Psoas muscle (tissue), 8 donors: ENCODE measurements around the gene EVI5L. TPM values are rescaled to one million over a fixed set of nuclear protein-coding genes. Genes with fewer than 3 reads are reported as not detected.

ENCODE experiments used
- ATAC-seq, 4 donors: fragments of 200-7000 bp; cut with Tn5 transposase; one replicate each; pipeline ENCODE4 v1.9.1; 2020; ENCODE audit warnings: moderate library complexity in 3 of 4, mild to moderate bottlenecking in 2 of 4
- DNase-seq, 2 donors: peaks; one replicate each; pipeline ENCODE4 v3.0.0-alpha.2; 2020
- H3K27ac ChIP-seq: fragments of 200-600 bp; one replicate; pipeline ENCODE4 v1.8.0; 2022
- H3K27me3 ChIP-seq, 3 donors: fragments of 200-600 bp in 1 of 3; one replicate each; pipeline versions ENCODE4 v1.6.1 to v1.8.0; 2013 to 2022; ENCODE audit warnings: low read length in 2 of 3, mild to moderate bottlenecking in 2 of 3, moderate library complexity in 1 of 3; ENCODE audit not compliant: insufficient read depth in 3 of 3
- H3K36me3 ChIP-seq, 2 donors: fragments of 200-600 bp in 1 of 2; one replicate each; pipeline versions ENCODE4 v1.6.1 to v1.8.0; 2013 to 2022; ENCODE audit warnings: low read depth in 1 of 2, mild to moderate bottlenecking in 1 of 2, moderate library complexity in 1 of 2; ENCODE audit not compliant: insufficient read depth in 1 of 2
- H3K4me1 ChIP-seq: fragments of 200-600 bp; one replicate; pipeline ENCODE4 v1.8.0; 2022
- H3K4me3 ChIP-seq: fragments of 200-600 bp; one replicate; pipeline ENCODE4 v1.8.0; 2022; ENCODE audit warnings: mild to moderate bottlenecking
- H3K9me3 ChIP-seq: fragments of 200-600 bp; one replicate; pipeline ENCODE4 v1.8.0; 2022
- CTCF ChIP-seq: fragments of 200-600 bp; IDR thresholded peaks from one replicate; pipeline ENCODE4 v1.8.0; 2022; ENCODE audit warnings: antibody characterized with exemption
- WGBS, 3 donors: extraction: QIAGEN DNeasy Blood & Tissue Kit; methylation state at CpG; one replicate each; pipeline versions ENCODE4 v1.1.6 to v1.1.7; 2013; 5-methylcytosine and 5-hydroxymethylcytosine counted together
- intact Hi-C, 2 donors: fragments of 100-400 bp; cut with DNase I; formaldehyde crosslinking; loops; one replicate each; pipeline versions ENCODE4 v1.11.0 to v1.14.2; 2022
- polyA plus RNA-seq, 3 donors: library from polyadenylated mRNA; stranded (reverse); fragments of 200-250 nt; gene quantifications; one replicate each; pipeline ENCODE4 v1.2.3, GENCODE V29; 2013
- total RNA-seq, 4 donors: library from RNA; stranded (reverse); fragmentation: NEBNext Ultra II Directional in 2 of 4; extraction: Animal tissue kit (Norgen Biotek cat#: 25700) in 2 of 4; gene quantifications; one replicate each; pipeline versions ENCODE4 v1.2.1 to v1.2.4, GENCODE V29; 2021 to 2023
- donor health status: healthy with polysubstance abuse.
- donor health status: DM: no; HTN: no; CAD: no; lungs with moderate emphysema.
- donor health status: Bipolar disorder and iron deficiency.
- donor health status: healthy.
- donor health status: DM: yes; HTN: yes; CAD: no.
- donor health status: DM: no; HTN: no; CAD: no.
- donor health status: DM: no; HTN: no; CAD: no.
- donor health status: DM: yes; HTN: yes; CAD: no.

EVI5L gene
- total and polyA plus RNA-seq, 7 donors: 5.8 to 25.9 (median 13.9) TPM

GRCh38 chr19:7866399-7867091 lies 36.5 kb downstream of the EVI5L start:
- DNase-seq: peak in 1 of 2 donors; percentile 35
- Histone ChIP-seq H3K4me3 (no peak overlapping the region), H3K27me3 (peaks cover 0 to 59% (median 11%) of the 10 kb centered on the region in 3 donors), H3K27ac (no peak overlapping the region), H3K4me1 (peaks cover 13% of the 10 kb centered on the region), H3K36me3 (no peaks in the 10 kb centered on the region), H3K9me3 (no peaks in the 10 kb centered on the region)
- no peak for TF ChIP-seq CTCF
- 51 to 59% (median 52%) methylated on average over 12 of the region's 12 CpGs for WGBS, 3 donors
- ATAC-seq: no peak
- intact Hi-C loops: no loop called here

GRCh38 chr19:7867092-7867844 lies 37.2 kb downstream of the EVI5L start:
- no peak for TF ChIP-seq CTCF
- peaks cover 0 to 54% (median 9%) of the 10 kb centered on the region in 3 donors for H3K27me3 ChIP-seq
- ATAC-seq: no peak
- peak in 1 of 2 donors; percentile 26 for DNase-seq
- H3K4me1 ChIP-seq: peaks cover 8% of the 10 kb centered on the region
- no peaks in the 10 kb centered on the region for H3K9me3 ChIP-seq
- WGBS, 3 donors: 82 to 85% (median 85%) methylated on average over 9 of the region's 9 CpGs
- intact Hi-C loops: no loop called here
- H3K36me3 ChIP-seq: no peaks in the 10 kb centered on the region
- no peak overlapping the region for H3K27ac ChIP-seq
- H3K4me3 ChIP-seq: no peak overlapping the region

GRCh38 chr19:7868326-7868670 lies 38.3 kb downstream of the EVI5L start:
- intact Hi-C loops: no loop called here
- peaks cover 0 to 59% (median 16%) of the 10 kb centered on the region in 3 donors for H3K27me3 ChIP-seq
- WGBS, 3 donors: 14 to 34% (median 18%) methylated on average over 21 of the region's 21 CpGs
- ATAC-seq: no peak
- H3K4me3 ChIP-seq: peak overlapping the region; percentile 54
- no peaks in the 10 kb centered on the region for H3K36me3 ChIP-seq
- DNase-seq: peak in 1 of 2 donors; percentile 49
- TF ChIP-seq CTCF: no peak
- H3K9me3 ChIP-seq: no peaks in the 10 kb centered on the region
- no peak overlapping the region for H3K27ac ChIP-seq
- peaks cover 8% of the 10 kb centered on the region for H3K4me1 ChIP-seq

GRCh38 chr19:7868671-7869452 lies 38.8 kb downstream of the EVI5L start:
- H3K9me3 ChIP-seq: no peaks in the 10 kb centered on the region
- no peaks in the 10 kb centered on the region for H3K36me3 ChIP-seq
- H3K4me3 ChIP-seq: peak overlapping the region; percentile 54
- 1 to 2% (median 2%) methylated on average over 41 to 67 of the region's 67 CpGs for WGBS, 3 donors
- H3K27ac ChIP-seq: no peak overlapping the region
- intact Hi-C loops: no loop called here
- peaks cover 0 to 59% (median 16%) of the 10 kb centered on the region in 3 donors for H3K27me3 ChIP-seq
- DNase-seq: peak; percentile 63 to 80
- peak; percentile 69 for TF ChIP-seq CTCF
- peak; percentile 76 to 82 (median 79) for ATAC-seq
- peaks cover 8% of the 10 kb centered on the region for H3K4me1 ChIP-seq
